OCI-LY1 (cell line): ENCODE measurements around the gene PJA2.

Experiments
- H2AFZ ChIP-seq: fragments of 200-600 bp; sonication (generic), shearing (Covaris generic); 2 replicates; pipeline ENCODE4 v1.6.0; 2014; ENCODE audit warnings: antibody characterized with exemption, mild to moderate bottlenecking, low read length
- H3F3A ChIP-seq: fragments of 200-600 bp; sonication (generic), shearing (Covaris generic); 2 replicates; pipeline ENCODE4 v1.6.0; 2014; ENCODE audit warnings: mild to moderate bottlenecking, antibody characterized with exemption, low read length, moderate library complexity; ENCODE audit not compliant: insufficient read depth
- H3K27ac ChIP-seq: fragments of 200-600 bp; sonication (generic); 2 replicates; pipeline ENCODE4 v1.5.1; 2014; ENCODE audit warnings: low read length, mixed run types, mild to moderate bottlenecking, low read depth; ENCODE audit not compliant: poor library complexity, severe bottlenecking
- H3K27me3 ChIP-seq: fragments of 200-600 bp; sonication (generic); 2 replicates; pipeline ENCODE4 v1.6.0; 2014; ENCODE audit warnings: antibody characterized with exemption, mild to moderate bottlenecking, low read length, moderate library complexity; ENCODE audit not compliant: insufficient read depth
- H3K36me3 ChIP-seq: fragments of 200-600 bp; sonication (generic); 2 replicates; pipeline ENCODE4 v1.6.1; 2014; ENCODE audit warnings: mild to moderate bottlenecking, antibody characterized with exemption, low read length, moderate library complexity, mixed read lengths; ENCODE audit not compliant: insufficient read depth
- H3K4me1 ChIP-seq: fragments of 200-600 bp; sonication (generic); 2 replicates; pipeline ENCODE4 v1.5.1; 2014; ENCODE audit warnings: mild to moderate bottlenecking, low read length, moderate library complexity; ENCODE audit not compliant: insufficient read depth, severe bottlenecking
- H3K4me2 ChIP-seq: fragments of 200-600 bp; sonication (generic), shearing (Covaris generic); 2 replicates; pipeline ENCODE4 v1.6.1; 2014; ENCODE audit warnings: low read length
- H3K4me3 ChIP-seq: fragments of 200-600 bp; sonication (generic); 2 replicates; pipeline ENCODE4 v1.5.1; 2014; ENCODE audit warnings: low read length, low read depth, mild to moderate bottlenecking, mixed read lengths; ENCODE audit not compliant: poor library complexity, severe bottlenecking
- H3K79me2 ChIP-seq: fragments of 200-600 bp; shearing (Covaris generic); 2 replicates; pipeline ENCODE4 v1.6.1; 2016; ENCODE audit warnings: mixed run types, low read length, mixed read lengths; ENCODE audit not compliant: insufficient read depth
- H3K9ac ChIP-seq: fragments of 200-600 bp; sonication (generic), shearing (Covaris generic); 2 replicates; pipeline ENCODE4 v1.6.1; 2014; ENCODE audit warnings: mild to moderate bottlenecking, low read length, mixed read lengths
- H3K9me2 ChIP-seq: fragments of 200-600 bp; sonication (generic), shearing (Covaris generic); 2 replicates; pipeline ENCODE4 v1.6.1; 2014; ENCODE audit warnings: low read depth, mild to moderate bottlenecking, low read length, mixed read lengths
- H3K9me3 ChIP-seq: fragments of 200-600 bp; shearing (Covaris generic); 2 replicates; pipeline ENCODE4 v1.6.1; 2014; ENCODE audit warnings: low read length, mixed read lengths
- H4K20me1 ChIP-seq: fragments of 200-600 bp; sonication (generic), shearing (Covaris generic); 2 replicates; pipeline ENCODE4 v1.6.0; 2016; ENCODE audit warnings: mild to moderate bottlenecking, low read length; ENCODE audit not compliant: insufficient read depth
- CTCF ChIP-seq: fragments of 200-600 bp; sonication (generic), shearing (Covaris generic); IDR thresholded peaks from 2 replicates; pipeline ENCODE4 v1.5.1; 2017; ENCODE audit warnings: mild to moderate bottlenecking, antibody characterized with exemption, low read length, moderate library complexity, mixed read lengths
- EZH2 ChIP-seq: fragments of 200-600 bp; sonication (generic), shearing (Covaris generic); IDR thresholded peaks from 2 replicates; pipeline ENCODE4 v1.8.0; 2017; ENCODE audit warnings: borderline replicate concordance, mixed run types, mild to moderate bottlenecking, antibody characterized with exemption, low read length, moderate library complexity, mixed read lengths

The PJA2 gene

GRCh38 chr5:109354761-109355160 is 55.0 kb downstream of the PJA2 start:
- Histone ChIP-seq H3K9me2 (no peaks in the 10 kb centered on the region), H3K79me2 (no peaks in the 10 kb centered on the region), H3K27ac (no peak overlapping the region), H3K27me3 (no peaks in the 10 kb centered on the region), H3K4me3 (no peak overlapping the region), H3K9ac (no peak overlapping the region), H3K4me1 (no peaks in the 10 kb centered on the region), H3K4me2 (no peak overlapping the region), H3K36me3 (peaks cover 43% of the 10 kb centered on the region), H4K20me1 (no peaks in the 10 kb centered on the region), H3F3A (no peaks in the 10 kb centered on the region), H2AFZ (no peak overlapping the region), H3K9me3 (no peaks in the 10 kb centered on the region)
- TF ChIP-seq EZH2 (no peak), CTCF (no peak)

- Histone ChIP-seq H3K27ac (no peak overlapping the region), H2AFZ (no peak overlapping the region), H3K9me2 (no peaks in the 10 kb centered on the region), H3F3A (no peaks in the 10 kb centered on the region), H3K27me3 (no peaks in the 10 kb centered on the region), H3K4me3 (no peak overlapping the region), H3K79me2 (no peaks in the 10 kb centered on the region), H3K36me3 (peaks cover 38% of the 10 kb centered on the region; the same call in 1 of the 2 replicates), H3K4me2 (no peak overlapping the region), H3K4me1 (no peaks in the 10 kb centered on the region), H3K9ac (no peak overlapping the region), H3K9me3 (no peaks in the 10 kb centered on the region), H4K20me1 (no peaks in the 10 kb centered on the region)
- TF ChIP-seq EZH2 (no peak), CTCF (no peak)
These were observed 57.5 kb downstream of the PJA2 start for GRCh38 chr5:109351988-109352864.

GRCh38 chr5:109350537-109351270 is 59.1 kb downstream of the PJA2 start:
- Histone ChIP-seq H3K4me3 (no peak overlapping the region), H3K27ac (no peak overlapping the region), H2AFZ (no peak overlapping the region), H3K9me3 (no peaks in the 10 kb centered on the region), H3K4me1 (no peaks in the 10 kb centered on the region), H3F3A (no peaks in the 10 kb centered on the region), H4K20me1 (no peaks in the 10 kb centered on the region), H3K36me3 (peaks cover 47% of the 10 kb centered on the region; the same call in 1 of the 2 replicates), H3K79me2 (no peaks in the 10 kb centered on the region), H3K4me2 (no peak overlapping the region), H3K27me3 (no peaks in the 10 kb centered on the region), H3K9me2 (no peaks in the 10 kb centered on the region), H3K9ac (no peak overlapping the region)
- TF ChIP-seq EZH2 = no peak
- no peak for TF ChIP-seq CTCF
